ENCODE results near the gene FAM81A.

- TF ChIP-seq CTCF (IDR thresholded peaks at IDR 0.05) (no peak), POLR2A (IDR thresholded peaks at IDR 0.05) (no peak)
Measured at GRCh38 chr15:59398220-59398619, 39.8 kb upstream of the FAM81A start.

Data from uterus (tissue), 2 donors.